8988T (cell line): ENCODE data around the gene TTC29.
"Not testable (repeated sequence)": the region's sequence is repeated elsewhere in the genome, so short reads cannot be mapped to it uniquely, and the experiment has no call there.

Experiments
- DNase-seq: peaks from one replicate; pipeline ENCODE4 v3.0.0; 2011

TTC29 gene

DNA sequence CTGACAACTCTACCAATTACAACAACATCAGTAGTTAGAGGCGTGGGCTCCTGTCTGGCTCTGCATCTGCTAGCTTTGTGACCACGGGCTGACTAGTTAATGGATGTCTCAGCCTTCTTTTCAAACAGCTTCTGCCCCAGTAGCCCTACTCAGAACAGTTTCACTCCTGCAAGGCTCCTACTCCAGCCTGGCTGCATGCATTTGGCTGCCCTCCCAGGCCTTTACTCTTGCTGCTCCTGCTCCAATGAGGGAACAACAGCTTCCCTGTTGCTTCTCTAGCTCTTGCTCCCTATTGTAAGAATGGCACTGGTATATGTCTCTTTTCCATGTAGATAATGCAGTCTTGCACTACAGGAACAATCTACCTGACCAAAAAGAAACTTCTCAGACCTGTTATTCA is 93.3 kb downstream of the TTC29 start:
- DNase-seq, result no peak

DNA sequence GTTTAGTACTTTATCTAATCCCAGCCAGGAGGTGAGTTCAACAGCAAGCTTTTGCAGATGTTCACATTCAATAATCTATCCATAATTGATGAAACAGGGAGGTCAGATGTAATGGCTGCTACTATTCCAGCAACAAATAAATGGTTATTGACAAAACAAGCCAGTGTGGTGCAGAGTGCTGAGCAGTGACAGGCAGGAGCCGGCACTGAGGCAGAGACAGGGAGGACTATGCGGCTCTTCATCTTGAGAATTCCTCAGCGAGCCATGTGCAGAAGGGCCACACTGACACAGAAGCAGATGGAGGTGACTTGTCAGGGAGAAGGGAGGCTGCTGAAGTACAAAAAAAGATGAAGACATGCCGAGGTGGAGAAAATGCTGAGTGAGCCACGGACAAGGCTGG is 98.3 kb downstream of the TTC29 start:
- no peak for DNase-seq

DNA sequence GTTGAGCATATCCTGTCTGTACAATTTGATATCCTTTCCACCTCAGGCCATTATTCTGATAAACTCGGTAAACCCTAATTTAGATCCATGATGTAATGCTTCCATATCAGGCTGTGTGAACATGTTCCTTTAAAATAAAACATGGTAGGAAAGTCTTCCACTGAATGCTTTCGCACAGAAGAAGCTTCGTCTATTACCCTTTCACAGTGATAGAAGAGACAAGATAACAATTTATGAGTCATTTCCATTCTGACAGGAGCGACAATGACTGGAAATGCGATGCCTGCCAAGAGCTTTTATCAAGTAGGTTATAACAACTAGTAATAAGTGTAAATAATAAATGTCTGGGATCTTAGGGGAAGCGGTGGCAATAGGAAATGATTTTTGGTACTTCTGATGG is 98.8 kb downstream of the TTC29 start:
- no peak for DNase-seq

DNA sequence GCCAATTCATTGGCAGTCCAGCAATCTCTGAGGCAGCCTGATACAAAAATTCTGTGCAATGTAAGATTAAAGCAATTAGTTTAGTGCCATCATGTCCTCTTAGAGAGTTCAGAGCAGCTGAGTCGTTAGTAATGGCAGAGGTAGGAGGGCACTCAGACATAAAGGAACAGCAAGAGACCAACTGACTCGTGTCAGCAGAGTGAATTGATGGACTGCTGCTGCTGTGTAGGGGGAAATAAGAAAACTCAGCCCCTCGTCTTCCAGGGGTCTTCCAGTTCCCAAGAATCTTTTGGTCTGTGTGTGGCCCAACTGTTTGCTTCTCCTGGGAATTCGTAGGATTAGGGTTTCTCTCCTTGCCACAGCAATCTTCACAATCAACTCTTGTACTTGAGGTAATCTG is 100.9 kb downstream of the TTC29 start:
- no peak for DNase-seq

DNA sequence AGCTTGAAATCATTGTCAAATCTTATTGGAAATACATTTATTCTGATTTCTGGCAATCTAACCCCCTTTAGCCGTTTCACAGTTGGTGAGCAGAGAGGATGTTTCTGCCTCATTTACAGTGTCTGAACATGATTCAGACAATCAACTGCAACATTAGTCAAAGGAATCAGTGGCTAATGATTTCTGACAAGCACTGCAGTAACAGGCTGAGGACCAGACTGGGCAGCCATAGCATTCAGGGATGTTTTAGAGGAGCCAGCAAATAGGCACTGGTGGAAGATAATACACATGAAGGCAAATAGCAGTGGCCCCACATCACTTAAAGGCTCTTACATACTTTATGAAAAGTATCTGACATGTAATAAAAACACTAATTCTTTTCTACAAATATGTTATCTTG is 102.8 kb downstream of the TTC29 start:
- no peak for DNase-seq

DNA sequence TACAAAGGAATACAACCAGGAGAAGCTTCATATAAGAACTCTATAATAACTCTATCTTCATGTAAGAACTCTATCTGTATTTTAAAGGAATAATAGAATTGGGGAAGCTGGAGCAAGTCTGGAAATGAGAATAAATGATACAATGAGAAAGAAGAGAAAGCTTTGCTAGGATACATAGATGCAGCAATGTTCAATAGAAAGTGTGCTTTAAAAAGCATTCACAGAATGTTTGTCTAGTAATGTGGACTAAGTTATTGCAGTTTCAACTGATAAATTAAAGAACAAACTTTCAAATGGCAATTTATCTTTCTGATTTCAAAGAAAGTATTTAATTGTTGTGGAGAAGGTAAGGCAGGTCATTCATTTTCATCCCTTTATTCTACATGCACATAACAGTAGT is 104.9 kb downstream of the TTC29 start:
- no peak for DNase-seq

DNA sequence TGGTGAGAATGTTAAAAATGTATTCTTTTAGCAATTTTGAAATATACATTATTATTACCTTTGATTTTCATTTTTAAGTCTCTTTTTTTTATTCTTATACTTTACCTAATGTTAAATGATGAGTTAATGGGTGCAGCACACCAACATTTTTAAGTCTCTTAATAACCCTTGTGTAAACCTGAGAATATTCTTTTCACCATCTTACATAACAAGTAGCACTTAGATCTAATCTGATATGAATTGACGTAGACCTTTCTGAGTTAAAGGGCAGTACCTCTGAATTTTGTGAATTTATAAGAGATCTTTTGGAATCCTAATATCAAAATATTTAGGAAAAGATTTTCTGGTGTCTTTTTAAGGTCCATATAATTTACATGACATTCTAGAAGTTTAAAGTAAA is 110.6 kb downstream of the TTC29 start:
- no peak for DNase-seq

DNA sequence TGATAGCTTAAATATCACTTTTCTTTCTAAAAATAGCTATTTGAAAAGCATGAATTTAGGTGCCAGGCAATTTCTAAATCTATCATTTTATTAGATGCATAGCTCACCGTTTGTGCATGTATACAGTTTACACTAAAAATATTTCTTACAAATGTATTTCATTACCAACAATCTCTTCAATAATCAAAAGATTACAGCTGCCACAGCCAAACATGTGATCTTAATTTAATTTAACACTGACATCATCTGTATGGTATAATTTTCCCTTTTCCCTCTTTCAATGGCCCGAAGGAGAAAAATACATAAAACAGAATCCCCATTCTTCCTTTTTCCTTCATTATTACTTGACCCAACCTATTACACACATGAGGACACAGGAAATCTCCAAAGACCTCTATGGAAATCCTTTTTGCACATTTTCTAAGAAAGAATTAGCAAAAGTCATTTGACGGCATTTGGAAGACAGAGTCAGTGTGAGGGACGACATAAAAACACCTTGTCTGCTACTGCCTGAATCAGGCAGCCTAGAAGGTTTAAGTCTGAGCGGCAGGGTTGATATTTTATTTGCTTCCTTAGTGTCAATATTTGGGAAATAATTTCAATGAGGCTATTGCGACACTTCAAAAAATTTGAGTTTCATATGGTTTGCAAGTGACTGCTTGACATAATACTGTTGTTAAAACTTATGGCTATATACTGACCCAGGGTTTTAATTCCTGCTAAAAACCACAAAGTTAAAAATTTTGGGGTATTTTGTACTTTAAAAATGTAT is 111.2 kb downstream of the TTC29 start:
- no peak for DNase-seq

DNA sequence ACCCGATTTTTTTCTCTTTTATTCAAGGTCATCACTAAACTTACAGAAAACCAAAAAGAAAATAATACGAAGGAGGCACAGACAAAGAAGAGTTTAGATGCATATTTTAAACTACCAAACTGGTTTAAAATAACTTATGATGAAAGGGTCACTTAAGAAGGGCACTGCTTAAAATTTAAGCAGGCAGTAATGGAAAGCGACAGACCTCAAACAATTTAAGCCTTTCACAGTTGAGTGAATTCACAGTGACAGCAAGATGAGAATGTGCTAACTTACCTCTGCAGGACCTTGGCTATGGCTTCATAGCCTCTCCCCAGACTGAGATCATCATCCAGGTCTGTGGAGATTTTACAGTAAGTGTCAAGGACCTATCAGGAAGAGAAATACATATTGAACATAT is 112.1 kb downstream of the TTC29 start:
- DNase-seq, result no peak

DNA sequence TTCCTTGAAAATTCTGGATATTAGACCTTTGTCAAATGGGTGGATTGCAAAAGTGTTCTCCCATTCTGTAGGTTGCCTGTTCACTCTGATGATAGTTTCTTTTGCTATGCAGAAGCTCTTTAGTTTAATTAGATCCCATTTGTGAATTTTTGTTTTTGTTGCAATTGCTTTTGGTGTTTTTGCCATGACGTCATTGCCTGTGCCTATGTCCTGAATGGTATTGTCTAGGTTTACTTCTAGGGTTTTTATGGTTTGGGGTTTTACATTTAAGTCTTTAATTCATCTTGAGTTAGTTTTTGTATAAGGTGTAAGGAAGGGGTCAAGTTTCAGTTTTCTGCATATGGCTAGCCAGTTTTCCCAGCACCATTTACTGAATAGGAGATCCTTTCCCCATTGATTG is 122.7 kb downstream of the TTC29 start:
- not testable (repeated sequence) for DNase-seq

DNA sequence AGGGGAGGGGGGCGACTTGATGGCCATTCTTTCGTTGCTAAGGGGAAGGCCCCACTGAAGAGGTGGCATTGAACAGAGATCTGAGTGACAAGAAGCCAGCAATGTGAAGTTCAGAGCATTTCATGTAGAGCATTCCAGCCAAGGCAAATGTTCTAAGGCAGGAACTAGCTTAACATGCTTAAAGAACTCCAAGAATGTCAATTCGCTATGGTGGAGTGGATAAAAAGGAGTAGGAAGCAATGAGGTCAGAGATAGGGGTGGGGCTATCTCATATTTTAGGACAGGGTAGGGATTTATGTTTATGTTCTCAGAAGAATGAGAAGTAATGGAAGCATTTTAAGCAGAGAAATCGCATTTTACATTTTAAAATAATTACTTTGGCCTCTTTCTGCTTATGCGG is 130.9 kb downstream of the TTC29 start:
- DNase-seq, result no peak

DNA sequence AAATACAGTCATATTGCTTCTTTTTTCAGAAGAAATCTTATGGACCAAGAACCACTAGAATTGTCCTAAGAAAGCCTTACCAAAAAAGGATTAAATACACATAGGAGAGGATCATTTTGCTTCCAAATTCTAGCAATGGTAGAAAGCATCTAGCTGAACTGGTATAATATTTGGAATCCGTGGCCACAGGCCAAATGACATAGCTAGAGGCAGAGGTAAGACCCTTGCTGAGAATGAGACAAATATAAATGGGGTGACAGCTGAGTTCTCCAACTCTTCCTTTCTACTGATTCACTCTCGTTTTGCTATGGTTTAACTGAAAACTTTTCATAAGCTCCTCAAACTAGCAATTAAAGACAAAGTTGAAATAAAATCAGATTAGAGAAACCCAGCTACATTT is 150.0 kb downstream of the TTC29 start:
- no peak for DNase-seq

DNA sequence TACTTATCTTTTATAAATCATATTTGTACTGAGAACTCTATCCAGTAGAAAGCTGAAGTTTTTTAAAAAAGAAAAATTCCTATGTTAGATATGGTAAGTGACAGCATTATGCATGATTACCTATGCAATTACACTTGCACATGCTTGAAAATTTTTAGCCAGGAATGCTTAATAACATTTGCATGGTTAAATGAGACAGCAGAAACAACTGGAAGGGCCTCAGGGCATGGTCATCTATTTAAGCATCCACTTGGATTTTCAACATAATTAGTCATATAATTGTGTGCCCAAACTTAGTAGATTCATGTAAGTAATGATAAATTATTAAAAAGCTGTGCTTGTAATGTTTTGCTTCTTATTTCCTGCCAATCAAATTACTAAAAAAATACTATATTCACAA is 151.9 kb downstream of the TTC29 start:
- no peak for DNase-seq

DNA sequence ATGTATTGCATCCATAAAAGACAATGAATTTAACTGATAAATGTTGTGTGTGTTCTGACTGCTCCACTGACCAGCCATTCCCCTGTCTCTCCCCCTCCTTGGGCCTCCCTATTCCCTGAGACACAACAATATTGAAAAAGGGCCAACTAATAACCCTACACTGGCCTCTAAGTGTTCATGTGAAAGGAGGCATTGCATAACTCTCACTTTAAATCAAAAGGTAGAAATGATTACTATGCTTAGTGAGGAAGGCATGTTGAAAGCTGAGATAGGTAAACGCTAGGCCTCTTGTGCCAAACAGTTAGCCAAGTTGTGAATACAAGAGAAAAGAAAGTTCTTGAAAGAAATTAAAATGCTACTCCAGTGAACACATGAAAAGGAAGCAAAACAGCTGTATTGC is 154.2 kb downstream of the TTC29 start:
- no peak for DNase-seq

DNA sequence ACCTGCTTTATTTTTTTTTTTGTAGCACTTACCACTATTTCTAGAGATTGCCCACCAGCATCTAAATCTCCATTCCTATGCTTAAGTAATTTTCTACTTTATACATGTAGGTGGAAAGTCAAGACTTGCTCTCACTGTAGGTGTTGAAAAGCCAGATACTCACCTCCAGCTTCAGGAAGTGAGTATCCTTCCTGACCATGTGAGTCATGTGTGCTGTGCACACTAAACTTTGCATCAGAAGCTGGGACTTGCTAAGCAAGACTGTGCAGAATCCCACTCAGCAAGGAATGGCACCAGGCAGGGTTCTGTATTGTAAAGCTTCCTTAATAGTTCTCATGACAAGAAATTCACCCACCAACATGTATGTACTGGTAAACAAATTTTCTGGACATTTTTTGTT is 155.1 kb downstream of the TTC29 start:
- no peak for DNase-seq

DNA sequence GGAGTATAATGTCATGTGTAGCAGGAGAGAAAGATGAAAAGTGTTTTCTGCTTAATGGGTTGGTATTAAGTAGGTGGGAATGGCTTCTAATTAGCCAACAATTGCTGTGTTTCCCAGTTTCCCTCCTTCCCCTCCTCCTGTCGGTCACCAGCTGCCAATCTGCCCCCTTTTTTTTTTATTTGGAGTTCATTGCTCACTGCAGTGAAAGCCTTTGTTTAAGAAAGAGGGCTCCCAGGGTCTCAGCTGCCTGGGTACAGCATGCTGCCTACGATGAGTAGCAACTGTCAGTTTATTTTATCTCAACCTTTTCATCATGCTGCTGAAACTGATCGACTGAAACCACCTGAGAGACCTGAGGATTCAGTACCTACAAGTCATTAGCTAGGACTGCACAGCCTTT is 157.9 kb downstream of the TTC29 start:
- DNase-seq, result no peak

DNA sequence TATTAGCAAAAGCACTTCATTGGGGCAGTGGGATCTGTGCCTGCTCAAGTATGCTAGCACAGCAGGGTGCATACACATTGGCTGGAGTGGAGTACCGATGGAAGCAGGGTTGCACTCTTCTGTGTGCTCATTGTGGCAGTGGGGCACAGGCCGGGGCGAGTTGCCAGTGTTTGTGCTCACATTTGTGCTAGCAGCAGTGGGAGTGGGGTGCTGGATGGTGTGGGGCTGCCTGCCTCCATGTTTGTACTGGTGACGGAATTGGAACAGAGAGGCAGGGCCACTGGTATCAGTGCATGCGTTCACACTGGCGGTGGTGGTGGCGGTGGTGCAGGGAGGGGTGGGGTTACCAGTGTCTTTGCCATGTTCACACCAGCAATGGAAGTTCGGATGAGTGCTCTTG is 169.0 kb downstream of the TTC29 start:
- no peak for DNase-seq

DNA sequence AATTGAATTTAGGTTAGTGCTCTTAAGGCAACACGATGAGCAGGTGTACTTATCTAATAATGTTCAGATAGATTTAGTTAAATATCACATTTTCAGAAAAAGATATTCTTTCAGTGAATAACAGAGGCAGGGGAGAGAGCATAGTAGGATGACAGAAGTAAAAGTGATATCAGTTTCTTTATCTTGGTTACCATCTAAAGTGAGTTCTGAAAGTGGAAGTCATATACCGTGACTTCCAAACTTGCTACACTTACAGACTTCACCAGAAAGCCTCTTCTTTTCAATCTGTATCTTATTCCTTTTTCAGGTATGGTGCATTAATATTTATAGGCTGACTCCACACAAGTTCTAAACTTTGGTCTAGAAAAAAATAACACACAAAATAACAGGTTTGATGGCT is 182.1 kb downstream of the TTC29 start:
- no peak for DNase-seq

DNA sequence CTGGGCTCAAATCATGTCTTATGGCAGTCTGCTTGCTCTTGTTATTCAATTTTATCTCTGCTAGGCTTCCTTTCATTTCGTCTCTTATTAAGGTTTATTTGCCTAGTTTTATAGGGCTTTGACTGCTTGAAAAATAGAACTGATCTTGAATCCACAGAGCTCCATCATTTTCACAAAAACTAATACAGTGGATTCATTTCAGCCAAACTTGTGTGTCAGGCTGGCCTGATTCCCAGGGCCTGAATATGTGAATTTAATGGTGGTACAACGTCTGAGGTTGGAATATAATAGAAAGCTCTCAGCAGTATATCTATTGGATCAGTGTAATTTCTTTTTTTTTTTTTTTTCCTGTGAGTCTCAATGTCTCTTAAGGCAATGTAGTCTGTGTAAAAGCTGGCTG is 183.6 kb downstream of the TTC29 start:
- DNase-seq, result no peak

DNA sequence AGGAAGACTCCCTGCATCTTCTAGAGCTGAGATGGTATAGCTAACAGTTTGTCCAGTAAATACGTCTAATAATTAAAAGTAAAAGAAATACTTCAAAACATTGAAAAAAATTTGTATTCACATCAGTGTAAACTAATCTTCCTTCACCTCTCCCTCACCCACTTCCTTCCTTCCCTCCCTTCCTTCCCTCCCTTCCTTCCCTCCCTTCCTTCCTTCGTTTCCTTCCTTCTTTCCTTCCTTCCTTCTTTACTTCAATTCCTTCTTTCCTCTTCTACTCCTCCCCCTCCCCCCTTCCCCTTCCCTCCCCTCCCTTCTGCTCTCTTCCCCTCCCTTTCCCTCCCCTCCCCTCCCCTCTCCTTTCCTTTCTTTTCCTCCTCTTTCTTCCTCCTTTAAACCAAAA is 203.2 kb downstream of the TTC29 start:
- no peak for DNase-seq

DNA sequence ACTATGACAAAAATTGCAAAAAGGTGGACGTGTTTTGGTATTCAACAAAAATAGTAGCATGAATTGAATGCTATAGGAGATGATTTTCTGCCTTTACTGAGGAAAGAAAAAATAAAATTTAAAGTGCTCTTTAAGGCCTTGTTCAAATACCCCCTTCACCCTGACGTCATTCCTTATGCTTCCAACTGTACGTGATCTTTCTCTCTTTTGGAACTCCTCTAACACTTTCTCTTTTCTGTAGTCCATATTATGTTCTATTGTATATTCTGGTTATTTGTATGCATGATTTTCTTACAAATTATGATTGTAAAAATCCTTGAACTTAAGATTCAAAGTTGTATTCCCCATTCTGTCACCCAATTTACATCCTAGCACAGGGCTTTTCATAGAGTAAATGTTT is 206.5 kb downstream of the TTC29 start:
- DNase-seq, result no peak

DNA sequence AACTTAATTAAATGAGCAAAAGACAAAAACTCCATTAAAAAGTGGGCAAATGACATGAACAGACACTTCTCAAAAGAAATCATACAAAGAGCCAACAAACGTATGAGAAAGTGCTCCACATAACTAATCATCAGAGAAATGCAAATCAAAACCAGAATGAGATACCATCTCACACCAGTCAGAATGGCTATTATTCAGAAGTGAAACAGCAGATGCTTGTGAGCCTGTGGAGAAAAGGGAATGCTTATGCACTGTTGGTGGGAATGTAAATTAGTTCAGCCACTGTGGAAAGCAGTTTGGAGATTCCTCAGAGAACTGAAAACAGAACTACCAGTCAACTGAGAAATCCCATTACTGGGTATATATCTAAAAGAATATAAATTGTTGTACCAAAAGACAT is 222.1 kb downstream of the TTC29 start:
- not testable (repeated sequence) for DNase-seq

DNA sequence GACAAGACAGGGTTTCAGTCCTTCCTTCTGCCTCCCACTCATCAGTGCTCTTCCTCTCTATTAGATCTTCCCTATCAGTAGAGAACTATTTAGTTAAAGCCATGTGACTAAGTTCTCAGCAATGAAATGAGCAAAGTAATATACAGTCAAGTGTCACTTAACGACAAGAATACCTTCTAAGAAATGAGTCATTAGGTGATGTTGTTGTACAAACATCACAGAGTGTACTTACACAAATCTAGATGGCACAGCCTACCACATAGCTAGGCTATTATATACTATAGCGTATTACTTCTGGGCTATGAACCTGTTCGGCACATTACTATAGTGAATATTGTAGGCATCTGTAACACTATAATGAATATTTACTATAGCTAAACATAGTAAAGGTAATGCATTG is 235.7 kb downstream of the TTC29 start:
- no peak for DNase-seq

DNA sequence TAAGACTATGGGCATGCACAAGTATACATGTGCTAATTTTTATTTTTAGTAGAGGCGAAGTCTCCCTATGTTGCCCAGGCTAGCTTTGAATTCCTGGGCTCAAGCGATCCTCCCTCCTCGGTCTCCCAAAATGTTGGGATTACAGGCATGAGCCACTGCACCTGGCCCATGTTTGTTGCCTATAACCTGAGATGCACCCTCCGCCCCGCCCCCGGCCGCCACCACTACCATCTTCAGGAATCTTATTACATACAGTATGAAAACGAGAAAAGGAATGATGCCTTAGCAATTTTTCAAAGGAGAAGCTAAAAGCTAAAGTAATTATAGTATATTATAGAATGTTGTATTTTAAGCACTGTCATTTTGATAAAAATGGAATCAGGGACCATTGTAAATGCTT is 245.8 kb downstream of the TTC29 start:
- no peak for DNase-seq

DNA sequence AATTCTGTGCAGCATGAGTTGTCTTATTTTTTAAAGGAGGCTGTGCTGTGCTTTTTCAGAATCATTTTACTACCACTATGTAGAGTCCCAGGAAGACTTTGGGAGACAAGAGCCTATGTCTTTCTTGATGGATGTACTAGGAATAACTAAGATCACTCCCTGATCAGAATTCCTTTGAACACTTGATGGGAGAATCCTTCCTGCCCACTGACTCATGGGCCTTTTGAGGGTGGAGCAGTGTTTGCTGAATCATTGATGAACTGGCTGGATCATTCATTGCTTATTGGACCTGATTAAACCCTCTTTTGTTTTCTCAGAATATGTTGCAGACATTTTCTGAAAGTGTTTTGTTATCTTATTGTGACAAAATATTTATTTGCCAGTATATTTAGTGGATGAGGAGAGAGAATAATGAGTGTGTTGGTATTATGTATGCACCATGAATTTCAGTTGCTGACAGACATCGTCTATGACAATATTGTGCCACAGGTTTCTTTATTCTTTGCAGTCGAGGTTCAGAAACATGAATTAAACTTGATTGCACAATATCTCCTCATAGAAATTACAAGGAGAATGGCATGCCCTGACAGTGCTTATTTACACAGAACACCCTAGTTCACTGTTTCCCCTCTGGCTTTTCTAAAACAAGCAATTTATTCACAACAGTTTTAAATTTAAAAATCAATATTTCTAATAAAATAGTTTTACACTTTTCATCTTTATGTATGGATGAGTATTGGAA is 270.7 kb downstream of the TTC29 start:
- DNase-seq, result no peak
